Stimulated activated naive CD4-positive, alpha-beta T cell treated with Interleukin-2 at 50 U/mL for 16 hours (primary cell): ENCODE data around the gene ARRDC2.
"Not testable (repeated sequence)": the region's sequence is repeated elsewhere in the genome, so short reads cannot be mapped to it uniquely, and the experiment has no call there.

Source experiments
- DNase-seq: peaks from one replicate; lab custom pipeline; 2025; lab: John Stamatoyannopoulos, UW

Gene ARRDC2

GRCh38 chr19:17989425-17990094 is 18.4 kb upstream of the ARRDC2 start:
- DNase-seq, result no peak

- DNase-seq, result no peak
These were observed 14.7 kb upstream of the ARRDC2 start for GRCh38 chr19:17993076-17993813.

- peak; percentile 78 for DNase-seq
These were observed 11.1 kb upstream of the ARRDC2 start for GRCh38 chr19:17996826-17997316.

DNA sequence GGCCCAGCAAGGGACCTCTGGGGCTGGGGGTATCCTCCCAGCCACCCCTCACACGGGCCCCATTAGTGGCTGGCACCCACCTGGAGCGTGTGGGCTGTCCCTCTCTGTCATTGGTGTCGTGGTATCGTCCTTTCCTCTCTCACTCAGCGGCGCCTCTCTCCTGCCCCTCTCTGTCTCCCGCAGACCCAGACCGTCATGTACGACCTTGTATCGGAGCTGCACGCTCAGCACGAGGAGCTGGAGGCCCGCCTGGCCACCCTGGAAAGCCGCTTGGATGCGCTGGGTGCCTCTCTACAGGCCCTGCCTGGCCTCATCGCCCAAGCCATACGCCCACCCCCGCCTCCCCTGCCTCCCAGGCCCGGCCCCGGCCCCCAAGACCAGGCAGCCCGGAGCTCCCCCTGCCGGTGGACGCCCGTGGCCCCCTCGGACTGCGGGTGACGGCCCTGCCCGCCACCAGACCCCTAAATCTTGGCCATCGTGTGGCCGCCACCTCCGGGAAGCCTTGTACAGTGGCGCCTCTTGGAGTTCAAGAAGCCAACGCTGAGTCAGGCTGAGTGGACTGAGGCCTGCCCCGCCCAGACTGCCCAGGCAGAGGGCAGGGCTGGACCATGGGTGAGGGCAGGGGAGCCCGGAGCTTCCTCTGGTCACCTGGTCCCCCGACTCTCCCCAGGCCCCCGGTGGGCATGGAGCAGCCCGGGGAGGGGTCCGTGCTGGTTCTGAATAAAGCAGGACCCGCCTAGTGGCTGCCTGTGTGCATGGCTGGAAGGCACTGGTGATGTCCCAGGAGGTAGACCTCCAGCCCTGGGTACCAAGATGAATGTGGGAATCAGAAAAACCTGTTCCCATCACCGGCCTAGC is 9.8 kb upstream of the ARRDC2 start:
- no peak for DNase-seq

DNA sequence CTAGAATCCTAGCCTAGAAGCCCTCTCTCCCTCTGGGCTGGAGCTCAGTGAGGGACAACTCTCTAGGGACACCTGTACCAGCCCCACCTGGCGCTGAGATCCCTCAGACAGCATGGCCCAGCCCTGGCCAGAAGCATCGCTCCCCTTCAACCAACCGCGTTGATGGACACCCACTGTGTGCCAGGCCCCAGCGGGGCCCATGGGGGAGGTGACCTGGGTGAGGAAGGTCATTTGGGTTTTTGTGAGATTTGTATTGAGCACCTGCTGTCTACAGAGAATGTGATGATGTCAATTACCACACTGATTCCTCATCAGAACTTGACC is 9.2 kb upstream of the ARRDC2 start:
- DNase-seq, result no peak

DNA sequence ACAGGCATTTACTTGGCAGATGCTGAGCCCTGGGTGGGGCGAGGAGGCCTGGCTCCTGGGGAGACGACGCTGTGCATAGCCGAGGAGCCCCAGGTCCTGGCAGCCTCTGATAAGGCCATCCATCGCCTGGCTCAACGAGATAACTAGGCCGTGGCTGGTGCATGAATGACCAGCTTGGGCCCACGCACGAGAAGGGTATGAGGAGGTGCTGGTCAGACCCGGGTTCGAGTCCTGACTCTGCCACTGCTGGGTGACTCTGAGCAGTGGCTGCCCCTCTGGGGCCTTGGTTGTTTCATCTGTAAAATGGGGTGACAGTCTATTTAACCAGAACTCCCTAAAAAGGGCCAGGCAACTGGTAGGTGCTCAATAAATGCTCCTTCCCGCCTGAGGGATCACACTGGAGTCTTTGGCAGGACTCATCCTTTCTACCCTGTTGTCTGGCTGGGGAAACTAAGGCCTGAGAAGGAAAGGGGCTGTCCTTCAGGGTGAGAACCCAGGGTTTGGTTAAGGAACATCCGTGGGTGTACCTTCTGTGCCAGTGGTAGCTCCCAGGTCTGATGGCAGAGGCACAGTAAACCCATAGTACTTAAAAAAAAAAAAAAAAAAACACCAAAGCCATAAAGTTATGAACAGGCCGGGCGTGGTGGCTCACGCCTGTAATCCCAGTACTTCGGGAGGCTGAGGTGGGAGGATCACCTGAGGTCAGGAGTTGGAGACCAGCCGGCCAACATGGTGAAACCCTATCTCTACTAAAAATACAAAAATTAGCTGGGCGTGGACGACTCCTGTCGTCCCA is 8.1 kb upstream of the ARRDC2 start:
- no peak for DNase-seq

DNA sequence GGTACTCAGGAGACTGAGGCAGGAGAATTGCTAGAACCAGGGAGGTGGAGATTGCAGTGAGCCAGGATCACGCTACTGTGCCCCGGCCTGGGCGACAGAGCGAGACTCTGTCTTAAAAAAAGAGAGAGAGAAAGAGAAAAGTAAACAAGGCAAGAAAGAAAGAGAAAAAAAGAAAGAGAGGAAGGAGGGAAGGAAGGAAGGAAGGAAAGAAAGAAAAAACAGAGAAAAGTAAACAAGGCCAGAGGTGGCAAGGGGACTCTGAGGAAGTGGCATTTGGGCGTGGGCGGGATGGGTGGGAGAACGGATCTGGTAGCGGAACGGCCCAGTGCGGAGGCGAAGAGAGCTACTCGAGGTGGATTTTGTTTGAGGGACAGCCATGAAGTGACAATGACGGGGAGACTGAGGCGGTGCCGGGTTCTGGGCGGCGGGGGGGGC is 7.5 kb upstream of the ARRDC2 start:
- no peak for DNase-seq

GRCh38 chr19:18000915-18001776 is 6.8 kb upstream of the ARRDC2 start:
- peak; percentile 90 for DNase-seq

DNA sequence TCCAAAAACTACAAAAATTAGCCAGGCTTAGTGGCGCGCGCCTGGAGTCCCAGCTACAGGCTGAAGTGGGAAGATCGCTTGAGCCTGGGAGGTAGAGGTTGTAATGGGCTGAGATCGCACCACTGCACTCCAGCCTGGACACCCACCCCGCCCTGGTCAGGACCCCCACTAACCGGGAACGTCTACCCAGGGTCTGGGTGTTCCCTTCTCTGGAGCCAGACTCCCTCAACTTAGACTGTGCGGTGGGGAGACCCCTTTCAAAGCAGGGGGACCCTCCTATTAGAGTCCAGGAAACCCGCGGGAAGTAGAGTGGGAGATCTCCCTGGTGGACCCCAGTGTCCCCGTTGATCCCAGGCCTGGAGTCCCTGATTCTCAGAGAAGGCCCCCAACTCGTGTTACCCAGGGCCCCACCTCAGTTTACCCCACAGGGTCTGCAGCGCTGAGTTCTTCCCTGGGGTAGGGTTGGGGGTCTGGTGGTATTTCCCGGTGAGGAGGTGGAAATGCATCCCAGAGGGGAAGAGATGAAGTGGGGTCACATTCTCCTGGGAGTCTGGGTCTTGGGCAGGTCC is 6.1 kb upstream of the ARRDC2 start:
- no peak for DNase-seq

DNA sequence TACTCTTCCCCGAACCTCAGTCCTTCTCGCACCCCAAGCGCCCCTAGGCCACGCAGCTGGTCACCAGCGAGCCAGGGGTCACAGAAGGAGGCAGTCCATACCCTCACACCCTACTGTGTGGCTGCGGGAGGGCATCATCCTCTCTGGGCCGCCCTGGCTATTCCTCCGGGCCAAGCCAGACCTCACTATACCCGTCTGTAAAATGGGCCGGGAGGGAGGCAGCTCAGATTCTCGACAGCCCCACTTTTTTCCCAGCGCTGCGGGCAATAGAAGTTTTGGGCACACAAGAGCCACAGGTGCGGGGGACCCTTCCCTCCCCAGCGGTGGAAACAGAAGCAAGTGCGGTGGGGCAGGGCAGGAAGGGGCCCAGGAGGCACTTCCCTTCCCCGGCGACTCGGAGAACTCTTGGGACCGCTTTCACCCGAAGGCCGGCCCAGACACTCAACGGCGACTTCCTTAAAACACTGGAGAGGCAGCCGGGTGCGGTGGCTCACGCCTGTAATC is 5.6 kb upstream of the ARRDC2 start:
- peak; percentile 8 for DNase-seq

DNA sequence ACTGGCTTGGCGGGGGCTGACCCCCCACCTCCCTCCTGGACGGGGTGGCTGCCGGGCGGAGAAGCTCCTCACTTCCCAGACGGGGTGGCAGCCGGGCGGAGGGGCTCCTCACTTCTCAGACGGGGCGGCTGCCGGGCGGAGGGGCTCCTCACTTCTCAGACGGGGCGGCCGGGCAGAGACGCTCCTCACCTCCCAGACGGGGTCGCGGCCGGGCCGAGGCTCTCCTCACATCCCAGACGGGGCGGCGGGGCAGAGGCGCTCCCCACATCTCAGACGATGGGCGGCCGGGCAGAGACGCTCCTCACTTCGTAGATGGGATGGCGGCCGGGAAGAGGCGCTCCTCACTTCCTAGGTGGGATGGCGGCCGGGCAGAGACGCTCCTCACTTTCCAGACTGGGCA is 2.2 kb upstream of the ARRDC2 start:
- not testable (repeated sequence) for DNase-seq

GRCh38 chr19:18007044-18007916 is 690 bp upstream of the ARRDC2 start:
- peak; percentile 64 for DNase-seq

DNA sequence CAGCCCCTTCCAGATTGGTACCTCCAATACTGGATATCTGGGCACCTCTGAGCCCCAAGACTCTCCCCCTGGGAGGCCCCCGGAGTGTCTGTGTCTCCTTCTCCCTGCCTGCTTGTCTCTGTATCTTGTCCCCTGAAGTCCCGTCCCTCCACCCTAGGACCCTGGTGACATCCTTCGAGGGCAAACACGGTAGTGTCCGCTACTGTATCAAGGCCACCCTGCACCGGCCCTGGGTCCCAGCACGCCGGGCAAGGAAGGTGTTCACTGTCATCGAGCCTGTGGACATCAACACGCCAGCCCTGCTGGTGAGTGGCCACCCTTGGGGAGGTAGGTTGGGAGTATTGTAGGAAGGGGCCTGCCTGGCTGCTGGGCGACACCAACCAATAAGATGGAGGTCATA is 844 bp downstream of the ARRDC2 start:
- no peak for DNase-seq

DNA sequence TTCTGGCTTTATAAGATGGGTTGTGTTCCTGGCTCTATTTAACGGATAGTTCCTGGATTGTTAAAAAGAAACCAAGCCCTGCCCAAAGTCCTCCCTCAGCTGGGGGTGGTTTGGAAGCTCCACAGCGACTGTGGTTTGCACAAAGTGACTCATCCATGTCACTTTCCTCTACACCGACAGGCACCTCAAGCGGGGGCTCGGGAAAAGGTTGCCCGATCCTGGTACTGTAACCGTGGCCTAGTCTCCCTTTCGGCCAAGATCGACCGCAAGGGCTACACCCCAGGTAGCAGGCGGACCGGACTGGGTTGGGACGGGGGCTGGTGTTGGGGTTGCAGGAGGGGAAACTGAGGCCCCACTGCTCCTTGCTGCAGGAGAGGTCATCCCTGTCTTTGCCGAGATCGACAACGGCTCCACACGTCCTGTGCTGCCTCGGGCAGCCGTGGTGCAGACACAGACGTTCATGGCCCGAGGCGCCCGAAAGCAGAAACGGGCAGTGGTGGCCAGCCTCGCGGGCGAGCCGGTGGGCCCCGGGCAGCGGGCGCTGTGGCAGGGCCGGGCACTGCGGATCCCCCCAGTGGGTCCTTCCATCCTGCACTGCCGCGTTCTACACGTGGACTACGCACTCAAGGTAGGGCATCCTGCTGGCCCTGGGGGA is 1.6 kb downstream of the ARRDC2 start:
- DNase-seq, result peak; percentile 35

DNA sequence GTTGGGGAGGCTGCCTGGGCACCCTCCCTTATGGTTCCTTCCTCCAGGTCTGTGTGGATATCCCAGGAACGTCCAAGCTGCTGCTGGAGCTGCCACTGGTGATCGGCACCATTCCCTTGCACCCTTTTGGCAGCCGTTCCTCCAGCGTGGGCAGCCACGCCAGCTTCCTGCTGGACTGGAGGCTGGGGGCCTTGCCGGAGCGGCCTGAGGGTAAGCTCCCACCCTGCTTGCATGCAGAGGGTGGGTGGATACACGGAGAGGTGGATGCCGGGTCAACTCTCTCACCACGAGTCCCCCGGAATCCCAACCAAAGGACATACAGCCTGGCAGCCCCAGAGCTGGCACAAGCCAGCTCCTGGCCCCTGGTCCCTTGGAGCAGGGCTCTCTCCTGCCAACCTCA is 2.2 kb downstream of the ARRDC2 start:
- DNase-seq, result no peak

GRCh38 chr19:18013210-18014111 is 5.5 kb downstream of the ARRDC2 start:
- DNase-seq, result no peak

GRCh38 chr19:18014197-18014596 is 6.2 kb downstream of the ARRDC2 start:
- peak; percentile 43 for DNase-seq
